ENCODE measurements around the gene NUCB1. TPM values are rescaled to one million over a fixed set of nuclear protein-coding genes. Genes with fewer than 3 reads are reported as not detected.

Gene NUCB1
- total RNA-seq: 188 and 245 TPM in 2 replicates

DNA sequence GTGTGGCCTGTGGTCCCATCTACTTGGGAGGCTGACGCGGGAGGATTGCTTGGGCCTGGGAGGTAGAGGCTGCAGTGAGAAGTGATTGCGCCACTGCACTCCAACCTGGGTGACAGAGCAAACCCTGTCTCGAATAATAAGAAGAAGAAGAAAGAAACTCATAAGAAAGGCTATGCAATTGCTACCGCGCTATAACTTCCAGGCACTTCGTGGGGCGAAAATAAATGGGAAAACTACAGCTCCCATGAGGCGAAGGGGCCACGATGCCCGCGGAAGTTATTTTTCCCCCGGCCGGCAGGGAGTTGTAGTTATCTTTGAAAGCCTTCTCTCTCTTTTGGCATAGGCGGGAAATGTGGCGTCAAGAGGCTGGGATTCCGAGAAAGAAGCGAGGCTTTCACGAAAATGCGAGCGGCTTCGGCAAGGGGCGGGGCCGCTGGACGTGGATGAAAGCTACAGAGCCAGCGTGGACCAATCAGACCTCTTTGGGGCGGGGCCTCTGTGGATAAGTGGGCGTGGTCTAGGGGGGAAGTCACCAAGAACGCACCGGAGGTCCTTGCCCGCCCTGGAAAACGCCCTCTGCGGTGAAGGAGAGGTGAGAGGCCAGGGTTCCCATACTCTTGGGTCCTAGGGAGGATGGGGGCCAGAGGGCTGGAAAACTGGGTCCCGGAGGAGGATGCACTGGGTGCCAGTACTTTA, at the start of gene NUCB1:
NUCB1 (plus strand) TSS at position 532 of the 696 bp plus-strand sequence. CDS start 485 bp downstream, outside the sequence.

DNA sequence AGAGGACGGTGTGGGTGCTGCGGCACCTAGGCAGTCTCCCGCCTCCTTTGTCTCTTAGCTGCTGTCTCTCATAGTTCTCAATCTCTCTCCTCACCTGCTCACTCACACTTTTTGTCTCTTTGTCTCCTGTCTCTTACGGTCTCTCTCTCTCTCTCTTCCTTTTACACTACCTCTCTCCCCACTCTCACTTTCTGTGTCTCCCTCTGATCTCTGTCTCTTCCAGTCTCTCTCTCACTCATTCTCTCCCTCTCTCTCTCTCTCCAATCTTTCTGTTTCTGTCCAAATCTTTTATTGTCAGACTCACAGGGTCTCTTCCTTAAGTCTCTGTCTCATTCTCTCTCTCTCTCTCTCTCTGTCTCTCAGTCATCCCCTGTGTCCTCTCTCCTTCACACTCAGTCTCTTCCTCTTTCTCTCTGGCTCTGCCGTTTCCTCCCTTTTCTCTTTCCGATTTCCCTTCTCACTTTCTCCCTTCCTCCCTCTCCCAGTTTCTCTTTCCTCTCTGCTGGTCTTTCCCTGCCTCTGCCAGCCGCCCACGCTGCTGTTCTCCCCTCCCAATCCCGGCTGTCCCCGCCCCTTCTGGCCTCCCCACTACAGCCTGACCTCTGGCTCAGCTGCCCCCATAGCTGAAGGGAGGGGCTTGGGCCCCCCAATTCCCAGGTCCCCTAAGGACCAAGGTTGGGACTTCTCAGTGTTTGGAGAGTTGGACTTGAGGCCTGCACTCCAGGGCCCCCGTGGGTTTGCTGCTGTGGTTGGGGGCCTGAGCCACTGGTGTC, 31.8 kb upstream of the NUCB1 start, which contains the start of gene PLEKHA4:
PLEKHA4 (minus strand) TSS at position 504 of the 773 bp plus-strand sequence. CDS start 997 bp downstream, outside the sequence.

DNA sequence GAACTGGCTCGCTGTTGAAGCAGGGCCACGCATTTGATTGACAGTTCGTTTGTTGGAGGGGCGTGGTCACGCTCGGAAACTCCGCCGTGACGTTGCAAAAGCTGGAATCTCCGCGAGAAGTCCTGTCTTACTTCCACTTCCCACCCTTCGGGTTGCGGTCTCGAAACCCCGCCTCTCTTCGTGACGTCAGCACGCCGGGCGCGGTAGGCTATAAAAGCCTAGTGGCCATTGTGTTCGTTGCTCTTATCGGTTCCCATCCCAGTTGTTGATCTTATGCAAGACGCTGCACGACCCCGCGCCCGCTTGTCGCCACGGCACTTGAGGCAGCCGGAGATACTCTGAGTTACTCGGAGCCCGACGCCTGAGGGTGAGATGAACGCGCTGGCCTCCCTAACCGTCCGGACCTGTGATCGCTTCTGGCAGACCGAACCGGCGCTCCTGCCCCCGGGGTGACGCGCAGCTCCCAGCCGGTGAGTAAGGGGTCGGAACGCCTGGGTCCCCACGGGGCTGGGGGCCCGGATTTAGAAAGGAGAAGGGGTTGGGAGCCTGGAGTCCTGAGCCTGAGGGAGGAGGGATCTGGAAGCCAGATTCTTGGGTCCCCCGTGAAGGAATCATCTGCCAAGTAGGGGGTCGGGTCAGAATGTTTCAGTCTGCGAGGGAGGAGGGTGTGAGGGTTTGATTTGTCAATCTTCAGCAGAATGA, 27.8 kb upstream of the NUCB1 start, which contains the start of gene PPP1R15A:
PPP1R15A (plus strand) TSS at position 240 of the 702 bp plus-strand sequence. CDS start 813 bp downstream, outside the sequence.

DNA sequence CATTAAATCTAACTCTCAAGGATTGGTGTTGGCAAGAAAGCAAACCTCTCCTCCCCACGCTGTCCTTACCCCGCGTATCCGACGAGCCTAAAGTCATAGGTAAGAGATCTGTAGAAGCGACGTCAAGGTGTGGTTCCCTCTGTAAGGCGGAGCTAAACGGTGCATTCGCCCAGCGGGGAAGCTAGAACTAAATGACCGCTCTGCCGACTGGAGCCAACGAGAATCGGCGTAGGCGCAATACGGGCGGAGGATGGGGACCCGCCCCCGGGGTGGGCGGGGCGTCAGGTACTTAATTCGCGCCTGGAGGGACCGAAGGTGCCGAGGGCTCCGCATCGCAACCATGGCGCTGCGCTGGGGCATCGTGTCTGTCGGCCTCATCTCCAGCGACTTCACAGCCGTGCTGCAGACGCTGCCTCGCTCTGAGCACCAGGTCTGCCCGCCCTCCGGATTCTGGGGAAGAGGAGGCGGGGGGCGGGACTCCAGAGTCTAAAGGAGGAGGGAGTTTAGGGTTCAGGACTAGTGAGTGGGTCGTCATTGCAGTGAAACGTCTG, 33.3 kb downstream of the NUCB1 start, which contains the start of gene DHDH:
DHDH (plus strand) TSS at position 318 of the 551 bp plus-strand sequence; CDS start at position 341, 23 bp downstream.

DNA sequence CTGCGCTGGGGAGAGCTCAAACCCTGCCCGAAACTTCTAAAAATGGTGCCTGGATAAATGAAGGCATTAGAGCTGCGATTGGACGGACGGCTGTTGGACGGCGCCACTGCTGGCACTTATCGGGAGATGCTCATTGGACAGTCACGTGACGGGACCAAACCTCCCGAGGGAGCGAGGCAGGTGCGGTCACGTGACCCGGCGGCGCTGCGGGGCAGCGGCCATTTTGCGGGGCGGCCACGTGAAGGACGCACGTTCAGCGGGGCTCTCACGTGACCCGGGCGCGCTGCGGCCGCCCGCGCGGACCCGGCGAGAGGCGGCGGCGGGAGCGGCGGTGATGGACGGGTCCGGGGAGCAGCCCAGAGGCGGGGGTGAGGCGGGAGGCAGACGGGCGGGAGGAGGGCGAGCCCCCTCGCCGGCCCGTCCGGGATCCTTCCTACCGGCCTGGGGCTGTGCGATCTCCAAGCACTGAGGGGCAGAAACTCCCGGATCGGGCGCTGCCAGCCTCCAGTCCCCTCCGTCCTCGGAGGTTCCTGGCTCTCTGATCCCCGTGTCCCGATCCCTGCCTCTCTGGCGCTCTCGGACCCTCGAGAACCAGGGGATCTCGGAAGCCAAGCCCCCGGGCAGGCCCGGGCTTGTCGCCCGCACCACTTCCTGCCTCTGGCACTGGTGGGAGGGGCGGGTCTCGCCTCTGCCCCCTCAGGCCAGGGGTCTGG, 54.6 kb downstream of the NUCB1 start, which contains the start of gene BAX:
BAX (plus strand) TSS at position 281 of the 713 bp plus-strand sequence; CDS start at position 335, 54 bp downstream.

DNA sequence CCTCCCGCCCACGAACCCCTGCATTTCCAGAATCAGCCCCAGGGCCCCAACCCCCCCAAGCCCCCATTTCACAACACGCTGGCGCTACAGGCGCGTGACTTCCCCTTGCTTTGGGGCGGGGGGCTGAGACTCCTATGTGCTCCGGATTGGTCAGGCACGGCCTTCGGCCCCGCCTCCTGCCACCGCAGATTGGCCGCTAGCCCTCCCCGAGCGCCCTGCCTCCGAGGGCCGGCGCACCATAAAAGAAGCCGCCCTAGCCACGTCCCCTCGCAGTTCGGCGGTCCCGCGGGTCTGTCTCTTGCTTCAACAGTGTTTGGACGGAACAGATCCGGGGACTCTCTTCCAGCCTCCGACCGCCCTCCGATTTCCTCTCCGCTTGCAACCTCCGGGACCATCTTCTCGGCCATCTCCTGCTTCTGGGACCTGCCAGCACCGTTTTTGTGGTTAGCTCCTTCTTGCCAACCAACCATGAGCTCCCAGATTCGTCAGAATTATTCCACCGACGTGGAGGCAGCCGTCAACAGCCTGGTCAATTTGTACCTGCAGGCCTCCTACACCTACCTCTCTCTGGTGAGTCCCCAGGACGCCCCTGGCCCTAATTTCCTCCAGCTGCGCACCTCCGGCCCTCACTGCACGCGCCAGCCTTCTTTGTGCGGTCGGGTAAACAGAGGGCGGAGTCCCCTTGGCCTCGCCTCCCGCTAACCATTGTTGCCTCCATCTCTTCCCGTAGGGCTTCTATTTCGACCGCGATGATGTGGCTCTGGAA, 65.1 kb downstream of the NUCB1 start, which contains the start of gene FTL:
FTL (plus strand) TSS at position 270 of the 766 bp plus-strand sequence; CDS start at position 469, 199 bp downstream.

Other genes with a start within 250 kb of the NUCB1 start
- gene NTN5, start 227.3 kb upstream of the NUCB1 start, total RNA-seq: not detected in 2 replicates
- gene FUT2, start 204.3 kb upstream of the NUCB1 start, total RNA-seq: not detected in 2 replicates
- gene MAMSTR, start 180.6 kb upstream of the NUCB1 start, total RNA-seq: 2.7 and 4.9 TPM in 2 replicates
- gene RASIP1, start 159.7 kb upstream of the NUCB1 start, total RNA-seq: 4.1 and 6.3 TPM in 2 replicates
- not detected in 2 replicates for gene IZUMO1, start 153.4 kb upstream of the NUCB1 start, total RNA-seq
- gene FUT1, start 147.7 kb upstream of the NUCB1 start, total RNA-seq: under 0.01 and 0.86 TPM in 2 replicates
- gene FGF21, start 144.8 kb upstream of the NUCB1 start, total RNA-seq: not detected in 2 replicates
- gene BCAT2, start 89.3 kb upstream of the NUCB1 start, total RNA-seq: 65.0 and 83.0 TPM in 2 replicates
- 2.3 and 8.2 TPM in 2 replicates for gene HSD17B14, start 63.8 kb upstream of the NUCB1 start, total RNA-seq
- 24.3 and 32.3 TPM in 2 replicates for gene PLEKHA4, start 31.7 kb upstream of the NUCB1 start, total RNA-seq
- gene PPP1R15A, start 27.9 kb upstream of the NUCB1 start, total RNA-seq: 35.1 and 39.8 TPM in 2 replicates
- gene TULP2, start 1.6 kb upstream of the NUCB1 start, total RNA-seq: not detected in 2 replicates
- not detected in 2 replicates for gene DHDH, start 33.4 kb downstream of the NUCB1 start, total RNA-seq
- 189 and 226 TPM in 2 replicates for gene BAX, start 54.6 kb downstream of the NUCB1 start, total RNA-seq
- 3,594 and 3,702 TPM in 2 replicates for gene FTL, start 65.0 kb downstream of the NUCB1 start, total RNA-seq
- 38.1 and 43.8 TPM in 2 replicates for gene GYS1, start 93.0 kb downstream of the NUCB1 start, total RNA-seq
- gene RUVBL2, start 93.6 kb downstream of the NUCB1 start, total RNA-seq: 336 and 350 TPM in 2 replicates
- not detected in 2 replicates for gene LHB, start 116.8 kb downstream of the NUCB1 start, total RNA-seq
- not detected in 2 replicates for gene CGB3, start 124.0 kb downstream of the NUCB1 start, total RNA-seq
- not detected in 2 replicates for gene CGB2, start 131.6 kb downstream of the NUCB1 start, total RNA-seq
- gene CGB1, start 136.6 kb downstream of the NUCB1 start, total RNA-seq: not detected in 2 replicates
- gene CGB5, start 143.5 kb downstream of the NUCB1 start, total RNA-seq: not detected in 2 replicates
- not detected in 2 replicates for gene CGB8, start 148.8 kb downstream of the NUCB1 start, total RNA-seq
- 0.29 and 0.53 TPM in 2 replicates for gene CGB7, start 157.4 kb downstream of the NUCB1 start, total RNA-seq
- gene NTF4, start 164.5 kb downstream of the NUCB1 start, total RNA-seq: not detected in 2 replicates
- gene KCNA7, start 172.4 kb downstream of the NUCB1 start, total RNA-seq: not detected in 2 replicates
- 165 and 195 TPM in 2 replicates for gene SNRNP70, start 185.1 kb downstream of the NUCB1 start, total RNA-seq
- gene LIN7B, start 214.1 kb downstream of the NUCB1 start, total RNA-seq: 16.5 and 21.0 TPM in 2 replicates
- gene C19orf73, start 218.8 kb downstream of the NUCB1 start, total RNA-seq: 2.3 and 6.3 TPM in 2 replicates
- 1.2 and 1.8 TPM in 2 replicates for gene PPFIA3, start 219.2 kb downstream of the NUCB1 start, total RNA-seq

All from myometrial cell (primary cell).